Stimulated activated CD8-positive, alpha-beta memory T cell treated with anti-CD3 and anti-CD28 coated beads, Interleukin-15, amount 100 ng/mL, for 4 hours (primary cell): ENCODE results near the gene LYVE1.

Source experiments
- DNase-seq, 2 donors: peaks; one replicate each; pipeline ENCODE4 v3.0.0-alpha.2; 2020; ENCODE audit warnings: low read depth in 2 of 2

LYVE1 gene

GRCh38 chr11:10558288-10558687 lies 10.2 kb downstream of the LYVE1 start:
- no peak for DNase-seq

- no peak for DNase-seq
Measured at GRCh38 chr11:10556590-10556989, 11.9 kb downstream of the LYVE1 start.

DNA sequence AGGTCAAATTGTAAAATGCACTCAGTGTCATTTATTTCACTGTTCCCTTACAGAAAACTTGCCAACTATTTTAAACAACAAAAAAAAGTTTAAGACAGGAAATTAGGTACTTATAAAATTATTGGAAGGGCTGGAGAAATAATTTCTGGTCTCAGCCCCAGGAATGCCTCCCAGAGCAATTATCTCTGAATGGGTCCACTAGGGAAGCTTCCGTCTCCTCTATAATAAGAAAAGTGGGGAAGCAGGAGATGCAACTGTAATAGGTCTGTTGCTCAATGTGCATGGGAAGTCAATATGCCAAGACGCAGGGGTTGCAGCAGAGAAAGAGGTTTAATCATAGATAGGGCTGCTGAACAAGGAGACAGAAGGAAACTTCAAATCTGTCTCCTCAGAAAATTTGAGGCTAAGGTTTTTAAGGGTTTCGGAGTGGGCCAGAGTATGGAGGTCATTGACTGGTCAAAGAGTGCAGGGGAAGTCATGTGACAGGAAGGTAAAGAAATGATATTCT lies 16.6 kb downstream of the LYVE1 start:
- DNase-seq: no peak

- DNase-seq: no peak
Measured at GRCh38 chr11:10551290-10551592, 17.2 kb downstream of the LYVE1 start.

GRCh38 chr11:10550503-10551289 lies 17.8 kb downstream of the LYVE1 start:
- no peak for DNase-seq

GRCh38 chr11:10544491-10545465 lies 23.7 kb downstream of the LYVE1 start:
- DNase-seq: no peak

- DNase-seq: no peak
Measured at GRCh38 chr11:10543782-10544181, 24.7 kb downstream of the LYVE1 start.

DNA sequence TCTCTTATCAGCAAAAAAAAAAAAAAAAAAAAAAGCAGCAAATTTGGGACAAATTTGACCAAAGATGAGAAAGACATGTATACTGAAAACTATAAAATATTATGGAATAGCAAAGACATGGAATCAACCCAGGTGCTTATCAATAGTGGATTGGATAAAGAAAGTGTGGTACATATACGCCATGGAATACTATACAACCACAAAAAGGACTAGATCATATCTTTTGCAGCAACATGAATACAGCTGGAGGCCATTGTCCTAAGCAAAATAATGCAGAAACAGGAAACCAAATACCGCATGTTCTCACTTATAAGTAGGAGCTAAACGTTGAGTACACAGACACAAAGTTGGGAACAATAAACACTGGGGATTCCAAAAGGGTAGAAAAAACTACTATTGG lies 25.7 kb downstream of the LYVE1 start:
- no peak for DNase-seq

DNA sequence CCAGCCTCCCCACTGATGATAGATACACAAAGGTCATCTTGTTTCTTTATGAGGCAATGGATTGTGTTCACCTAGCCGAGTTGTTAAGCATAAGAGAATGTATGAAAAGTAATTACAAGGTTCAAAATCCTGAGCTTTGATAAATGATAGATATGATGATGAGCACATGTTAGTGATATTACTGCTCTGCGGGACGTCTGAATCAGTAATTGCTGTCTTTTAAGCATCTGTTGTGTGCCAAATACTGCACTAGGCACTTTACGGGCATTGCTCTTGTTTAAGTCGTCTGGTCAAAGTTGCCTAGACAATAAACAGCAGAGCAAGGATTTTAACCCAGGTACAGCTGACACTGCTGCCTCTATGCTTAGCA lies 26.9 kb downstream of the LYVE1 start:
- DNase-seq: no peak

DNA sequence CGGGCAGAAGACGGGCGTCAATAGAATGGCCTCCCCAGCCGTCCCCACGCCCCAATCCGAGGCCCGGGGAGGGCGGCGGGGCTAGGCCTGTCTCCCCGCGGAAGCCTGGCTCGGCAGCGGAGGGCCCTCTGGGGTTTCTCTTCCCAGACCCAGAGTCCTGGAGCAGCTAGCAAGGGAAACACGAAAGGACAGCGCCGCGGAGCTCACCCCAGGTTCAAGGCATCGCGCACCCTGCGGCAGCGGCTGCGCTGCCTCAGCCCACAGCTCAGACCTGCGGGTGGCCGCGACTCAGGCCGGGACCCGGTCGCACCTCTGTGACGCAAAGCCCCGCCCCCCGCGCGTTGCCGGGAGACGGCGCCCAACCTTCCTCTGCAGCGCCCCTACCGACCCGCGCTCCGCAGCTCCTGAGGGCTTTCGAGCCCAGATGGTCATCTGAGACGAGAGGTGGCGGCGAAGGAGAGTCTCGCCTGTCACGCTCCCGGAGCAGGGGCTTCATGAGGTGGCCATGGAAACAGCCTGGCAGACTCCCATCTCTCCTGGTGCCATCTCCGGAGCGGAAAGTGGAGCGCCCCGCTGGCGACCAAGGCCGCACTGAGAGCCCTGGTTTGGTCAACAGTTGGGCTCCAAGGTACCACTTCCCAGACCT lies 27.4 kb downstream of the LYVE1 start, which contains the start of gene RNF141:
Gene RNF141, minus strand, starts transcription at position 273 of the 646 bp plus-strand sequence. CDS start 7,029 bp downstream, outside the sequence.
- DNase-seq: peak; percentile 87 to 88

DNA sequence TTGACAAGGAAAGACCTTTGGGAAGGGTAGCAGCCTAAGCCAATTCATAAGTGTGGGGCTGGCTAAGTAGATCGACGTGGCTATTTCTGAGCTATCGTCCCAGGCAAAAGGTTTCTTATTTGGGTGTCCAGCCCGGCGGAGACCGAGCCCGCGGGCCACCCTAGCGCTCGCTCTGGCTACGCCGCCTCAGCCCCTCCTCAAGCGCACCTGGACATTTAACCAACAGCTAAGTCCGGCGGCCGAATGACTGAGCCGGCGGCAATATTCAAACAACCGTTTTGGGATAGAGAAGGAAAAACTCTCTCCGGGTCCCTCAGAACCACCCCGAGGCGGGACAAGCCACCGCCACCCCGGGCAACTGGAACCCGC lies 27.9 kb downstream of the LYVE1 start:
- DNase-seq: no peak

GRCh38 chr11:10539339-10539738 lies 29.1 kb downstream of the LYVE1 start:
- no peak for DNase-seq

GRCh38 chr11:10538924-10539323 lies 29.5 kb downstream of the LYVE1 start:
- no peak for DNase-seq

- DNase-seq: no peak
Measured at GRCh38 chr11:10537600-10537999, 30.9 kb downstream of the LYVE1 start.

DNA sequence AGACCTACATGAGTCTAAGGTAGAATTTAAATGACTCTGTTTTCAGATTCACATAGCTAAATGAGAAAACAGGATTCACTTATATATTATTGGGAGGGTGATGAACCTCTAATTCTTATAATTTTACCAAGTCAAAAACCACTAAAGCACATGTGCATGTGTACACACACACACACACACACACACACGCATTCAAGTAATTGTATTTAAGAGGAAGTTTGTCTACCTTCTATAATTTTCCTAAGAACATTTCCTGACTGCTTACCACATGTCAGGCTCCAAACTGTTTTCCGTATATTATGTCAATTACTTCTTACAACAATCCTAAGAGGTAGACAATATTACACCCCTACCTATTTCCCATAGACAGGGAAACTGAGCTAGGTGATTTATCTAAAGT lies 34.1 kb downstream of the LYVE1 start:
- DNase-seq: no peak

DNA sequence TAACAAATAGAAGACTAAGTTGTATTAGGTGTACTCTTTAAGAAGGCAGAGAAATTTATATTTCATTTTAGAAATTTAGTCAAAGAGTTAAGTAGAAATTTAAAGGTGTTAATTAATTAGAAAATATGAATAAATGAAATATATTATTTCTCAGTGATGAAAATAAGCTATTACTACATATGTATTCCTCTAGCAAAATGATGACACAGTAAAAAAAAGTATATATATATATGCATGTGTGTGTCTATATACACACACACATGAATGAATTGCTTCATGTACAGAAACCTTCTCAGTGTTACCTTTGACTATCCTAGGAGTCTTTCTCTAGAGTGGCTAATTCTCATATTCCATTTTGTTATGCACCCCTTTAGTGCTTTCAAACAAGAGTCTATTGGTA lies 35.1 kb downstream of the LYVE1 start:
- DNase-seq: no peak

GRCh38 chr11:10532526-10532925 lies 35.9 kb downstream of the LYVE1 start:
- no peak for DNase-seq

GRCh38 chr11:10529279-10529678 lies 39.2 kb downstream of the LYVE1 start:
- no peak for DNase-seq

DNA sequence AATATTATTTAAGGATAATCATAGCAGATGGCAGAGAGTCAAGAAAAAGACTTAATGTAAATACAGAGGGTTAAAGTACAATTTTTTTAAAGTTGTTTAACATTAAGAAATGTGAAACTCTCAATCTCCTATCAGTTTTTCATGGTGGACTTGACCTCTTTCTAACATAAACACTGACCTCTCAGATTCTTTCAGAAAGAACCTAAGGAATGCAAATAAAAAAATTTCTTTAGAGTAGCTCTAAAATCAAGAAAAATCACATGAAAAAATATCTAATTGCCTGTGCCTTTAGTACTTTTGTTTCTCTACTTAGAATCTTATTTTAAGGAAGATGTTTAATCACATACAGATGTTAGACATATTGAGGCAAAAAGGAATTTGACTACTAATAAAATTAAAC lies 40.3 kb downstream of the LYVE1 start:
- no peak for DNase-seq

DNA sequence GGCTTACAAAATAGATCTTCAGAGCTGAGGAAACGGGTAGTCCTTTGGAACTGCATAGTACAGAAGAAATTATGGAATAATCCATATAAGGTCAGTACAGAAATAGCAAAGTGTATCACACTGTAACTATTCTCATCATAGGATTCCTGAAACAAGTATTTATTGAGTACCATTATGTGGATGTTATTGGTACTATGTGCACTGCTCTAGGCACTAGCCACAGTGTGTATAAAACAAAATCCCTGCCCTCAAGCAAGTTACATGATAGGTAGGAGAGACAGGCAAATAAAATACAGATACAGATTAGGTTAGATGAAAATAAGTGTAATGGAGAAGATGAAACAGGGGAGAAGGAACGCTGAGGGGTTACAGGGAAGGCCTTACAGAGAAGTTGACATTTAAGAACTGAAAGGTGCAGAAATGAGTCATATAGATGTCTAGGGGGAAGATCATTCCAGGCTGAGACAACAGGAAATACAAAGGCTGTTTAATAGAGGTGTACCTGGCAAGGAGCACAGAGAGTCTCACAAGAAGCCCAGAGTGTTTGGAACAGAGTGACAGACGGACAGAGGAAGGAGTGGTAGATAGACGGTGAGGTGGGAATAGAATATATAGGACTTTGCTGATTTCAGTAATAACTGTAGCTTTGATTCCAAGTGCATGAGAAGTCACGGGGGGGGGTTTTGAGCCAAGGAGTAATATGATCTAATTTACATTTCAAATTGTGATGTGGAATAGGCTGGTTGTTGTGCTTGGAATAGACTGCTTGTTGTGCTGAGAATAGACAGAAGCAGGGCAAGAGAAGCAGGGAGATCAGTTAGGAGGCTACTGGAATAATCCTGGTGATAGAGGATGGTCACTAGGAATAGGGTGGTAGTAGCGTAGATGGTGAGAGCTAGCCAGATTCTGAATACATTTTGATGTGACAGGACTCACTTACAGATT lies 41.2 kb downstream of the LYVE1 start:
- DNase-seq: no peak

DNA sequence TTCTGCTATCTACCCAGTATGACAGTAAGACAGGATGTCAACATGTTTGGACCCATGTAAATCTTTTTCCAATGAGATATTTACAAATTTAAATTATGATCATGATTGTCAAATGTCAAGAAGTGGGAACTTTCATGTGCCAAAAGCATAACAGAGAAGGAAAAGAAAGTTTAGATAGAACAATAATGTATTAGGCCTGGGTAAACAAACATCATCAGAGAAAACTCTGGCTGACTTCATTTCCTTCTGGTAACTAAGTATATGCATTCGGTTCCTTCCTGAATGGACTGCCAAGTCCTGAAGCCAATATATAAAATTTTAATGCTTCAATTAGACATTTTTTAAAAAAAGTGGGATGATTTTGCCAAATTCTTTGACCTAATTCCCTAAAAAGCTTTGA lies 44.0 kb downstream of the LYVE1 start:
- no peak for DNase-seq
